ENCODE data around the gene ALDH7A1.

DNA sequence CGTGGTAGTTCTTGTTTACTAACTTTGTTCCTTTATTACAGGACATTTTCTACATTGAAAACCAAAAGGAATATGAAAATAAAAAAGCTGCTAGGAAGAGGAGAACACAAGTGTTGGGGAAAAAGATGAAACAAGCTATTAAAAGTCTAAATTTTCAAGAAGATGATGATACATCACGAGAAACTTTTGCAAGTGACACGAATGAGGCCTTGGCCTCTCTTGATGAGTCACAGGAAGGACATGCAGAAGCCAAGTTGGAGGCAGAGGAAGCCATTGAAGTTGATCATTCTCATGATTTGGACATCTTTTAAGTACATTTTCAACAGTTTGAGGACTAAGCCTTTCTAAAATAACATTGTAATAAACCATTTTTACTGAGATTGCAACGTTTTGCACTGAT lies 29.5 kb upstream of the ALDH7A1 start:
- TF ChIP-seq, protein P1, sequence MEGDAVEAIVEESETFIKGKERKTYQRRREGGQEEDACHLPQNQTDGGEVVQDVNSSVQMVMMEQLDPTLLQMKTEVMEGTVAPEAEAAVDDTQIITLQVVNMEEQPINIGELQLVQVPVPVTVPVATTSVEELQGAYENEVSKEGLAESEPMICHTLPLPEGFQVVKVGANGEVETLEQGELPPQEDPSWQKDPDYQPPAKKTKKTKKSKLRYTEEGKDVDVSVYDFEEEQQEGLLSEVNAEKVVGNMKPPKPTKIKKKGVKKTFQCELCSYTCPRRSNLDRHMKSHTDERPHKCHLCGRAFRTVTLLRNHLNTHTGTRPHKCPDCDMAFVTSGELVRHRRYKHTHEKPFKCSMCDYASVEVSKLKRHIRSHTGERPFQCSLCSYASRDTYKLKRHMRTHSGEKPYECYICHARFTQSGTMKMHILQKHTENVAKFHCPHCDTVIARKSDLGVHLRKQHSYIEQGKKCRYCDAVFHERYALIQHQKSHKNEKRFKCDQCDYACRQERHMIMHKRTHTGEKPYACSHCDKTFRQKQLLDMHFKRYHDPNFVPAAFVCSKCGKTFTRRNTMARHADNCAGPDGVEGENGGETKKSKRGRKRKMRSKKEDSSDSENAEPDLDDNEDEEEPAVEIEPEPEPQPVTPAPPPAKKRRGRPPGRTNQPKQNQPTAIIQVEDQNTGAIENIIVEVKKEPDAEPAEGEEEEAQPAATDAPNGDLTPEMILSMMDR (IDR thresholded peaks at IDR 0.05): no peak
- TF ChIP-seq EZH2 (IDR thresholded peaks at IDR 0.05; ENCODE audit: borderline replicate concordance, insufficient read depth, low read depth, low read length, poor library complexity, severe bottlenecking): no peak

Data from B cell (primary cell).